Measurements from ENCODE around the gene PRM3.
A peak's percentile ranks its signal among the peaks of the same experiment; 100 is the strongest.

The PRM3 gene

DNA sequence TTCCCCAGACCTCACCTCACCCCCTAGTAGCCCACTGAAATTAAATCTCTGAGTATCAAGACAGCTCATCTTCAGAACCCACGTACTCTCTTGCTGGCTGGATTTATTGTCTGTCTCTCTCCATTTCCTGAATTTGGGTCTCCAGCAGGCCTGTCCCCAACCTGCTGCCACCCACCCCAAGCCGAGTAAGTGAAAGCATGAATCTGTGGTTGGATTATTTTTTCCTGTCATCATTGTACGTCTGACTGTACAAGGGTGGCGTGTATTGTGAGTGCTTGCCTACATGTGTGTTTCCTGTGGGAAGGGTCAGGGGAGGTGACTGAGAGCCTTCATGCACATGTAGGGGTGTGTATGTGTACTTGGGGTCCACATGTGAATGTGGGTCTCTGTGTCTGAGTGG is 9.7 kb downstream of the PRM3 start:
- no peak for DNase-seq (ENCODE audit: low read depth)
- no peak overlapping the region for H3K4me3 ChIP-seq (ENCODE audit: low read depth, low read length)
- TF ChIP-seq, protein P1, sequence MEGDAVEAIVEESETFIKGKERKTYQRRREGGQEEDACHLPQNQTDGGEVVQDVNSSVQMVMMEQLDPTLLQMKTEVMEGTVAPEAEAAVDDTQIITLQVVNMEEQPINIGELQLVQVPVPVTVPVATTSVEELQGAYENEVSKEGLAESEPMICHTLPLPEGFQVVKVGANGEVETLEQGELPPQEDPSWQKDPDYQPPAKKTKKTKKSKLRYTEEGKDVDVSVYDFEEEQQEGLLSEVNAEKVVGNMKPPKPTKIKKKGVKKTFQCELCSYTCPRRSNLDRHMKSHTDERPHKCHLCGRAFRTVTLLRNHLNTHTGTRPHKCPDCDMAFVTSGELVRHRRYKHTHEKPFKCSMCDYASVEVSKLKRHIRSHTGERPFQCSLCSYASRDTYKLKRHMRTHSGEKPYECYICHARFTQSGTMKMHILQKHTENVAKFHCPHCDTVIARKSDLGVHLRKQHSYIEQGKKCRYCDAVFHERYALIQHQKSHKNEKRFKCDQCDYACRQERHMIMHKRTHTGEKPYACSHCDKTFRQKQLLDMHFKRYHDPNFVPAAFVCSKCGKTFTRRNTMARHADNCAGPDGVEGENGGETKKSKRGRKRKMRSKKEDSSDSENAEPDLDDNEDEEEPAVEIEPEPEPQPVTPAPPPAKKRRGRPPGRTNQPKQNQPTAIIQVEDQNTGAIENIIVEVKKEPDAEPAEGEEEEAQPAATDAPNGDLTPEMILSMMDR (IDR thresholded peaks at IDR 0.05; ENCODE audit: control insufficient read depth, extremely low read depth, insufficient read depth), result no peak

DNA sequence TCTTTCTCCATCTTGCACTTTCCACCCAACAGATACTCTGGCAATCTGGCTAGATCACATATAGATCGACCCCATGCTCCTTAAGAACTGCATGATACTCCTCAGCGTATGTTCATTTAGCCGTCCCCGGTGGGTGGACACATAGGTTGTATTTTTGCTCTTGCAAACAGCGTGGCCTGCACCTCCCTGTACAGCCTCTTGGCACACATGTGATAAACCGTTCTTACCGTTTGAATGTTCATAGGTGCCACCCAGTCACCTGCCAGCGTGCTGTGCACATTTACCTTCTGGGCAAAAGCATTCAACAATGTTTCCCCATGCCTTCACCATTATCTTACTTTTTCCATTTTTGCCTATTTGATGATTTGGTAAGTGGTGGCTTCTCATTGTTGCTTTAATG is 10.5 kb downstream of the PRM3 start:
- TF ChIP-seq, protein P1 (IDR thresholded peaks at IDR 0.05; ENCODE audit: control insufficient read depth, extremely low read depth, insufficient read depth), result no peak
- no peak overlapping the region for H3K4me3 ChIP-seq (ENCODE audit: low read depth, low read length)
- DNase-seq (ENCODE audit: low read depth), result no peak

DNA sequence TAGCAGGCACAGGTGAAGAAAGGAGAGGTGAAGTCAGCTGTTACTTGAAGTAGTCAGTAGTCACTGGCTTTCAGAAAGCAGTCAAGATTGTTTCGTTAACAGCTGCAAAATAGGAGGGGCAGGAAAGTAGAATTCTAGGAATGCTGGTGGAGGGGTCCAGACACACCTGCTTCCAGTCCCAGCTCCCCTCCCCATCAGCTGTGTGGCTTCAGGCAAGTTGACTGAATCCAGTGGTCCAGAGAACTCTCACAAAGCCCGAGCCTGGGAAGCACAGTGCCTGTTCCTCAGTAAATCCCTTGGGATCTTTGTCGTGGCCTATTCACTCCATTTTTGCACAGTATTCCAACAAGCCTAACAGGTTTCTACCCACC is 12.8 kb downstream of the PRM3 start:
- no peak for DNase-seq (ENCODE audit: low read depth)
- H3K4me3 ChIP-seq (ENCODE audit: low read depth, low read length), result no peak overlapping the region
- TF ChIP-seq, protein P1 (IDR thresholded peaks at IDR 0.05; ENCODE audit: control insufficient read depth, extremely low read depth, insufficient read depth), result no peak

DNA sequence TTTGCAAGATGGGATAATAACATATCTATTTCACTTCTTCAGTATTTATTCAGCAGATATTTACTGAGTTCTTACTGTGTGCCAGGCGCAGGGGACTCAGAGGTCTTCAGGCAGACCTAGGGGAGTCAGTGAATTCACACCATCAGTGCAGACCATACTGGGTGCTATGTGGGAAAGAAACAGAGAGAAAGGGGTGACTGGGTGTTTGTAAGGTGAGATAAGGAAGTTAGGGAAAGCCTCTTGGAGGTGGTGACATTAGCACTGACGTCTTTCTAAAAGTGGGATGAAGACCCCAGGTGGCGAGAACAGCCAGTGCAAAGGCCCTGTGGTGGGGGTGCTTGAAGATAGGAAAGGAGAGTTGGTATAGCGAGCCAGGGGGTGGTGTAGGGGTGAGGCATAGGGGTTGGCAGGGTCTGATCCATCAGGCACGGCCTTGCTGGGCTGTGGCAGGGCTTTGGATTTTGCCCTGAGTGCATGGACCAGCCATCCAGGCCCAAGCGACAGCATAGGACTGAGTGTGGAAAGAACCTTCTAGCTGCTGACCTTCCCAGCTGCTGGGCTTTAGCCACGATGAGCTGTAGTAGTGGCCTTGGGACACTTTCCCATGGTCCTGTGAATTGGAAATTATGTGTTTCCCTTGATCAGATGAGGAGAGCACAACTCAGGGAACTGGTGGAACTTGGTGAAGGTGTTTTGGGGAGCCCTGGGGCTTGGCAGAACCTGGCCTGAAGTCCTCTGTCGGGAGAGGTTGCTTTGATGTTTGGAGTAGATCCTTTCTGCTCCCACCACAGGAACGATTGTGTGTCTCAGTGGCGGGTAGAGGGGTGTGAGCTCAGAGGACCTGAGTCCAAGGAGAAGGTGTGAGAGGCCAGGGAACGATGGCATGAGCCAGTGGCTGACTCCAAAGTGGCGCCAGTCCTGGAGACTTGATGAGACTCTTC is 13.5 kb downstream of the PRM3 start:
- no peak for DNase-seq (ENCODE audit: low read depth)
- TF ChIP-seq, protein P1 (IDR thresholded peaks at IDR 0.05; ENCODE audit: control insufficient read depth, extremely low read depth, insufficient read depth), result no peak
- H3K4me3 ChIP-seq (ENCODE audit: low read depth, low read length), result no peak overlapping the region

DNA sequence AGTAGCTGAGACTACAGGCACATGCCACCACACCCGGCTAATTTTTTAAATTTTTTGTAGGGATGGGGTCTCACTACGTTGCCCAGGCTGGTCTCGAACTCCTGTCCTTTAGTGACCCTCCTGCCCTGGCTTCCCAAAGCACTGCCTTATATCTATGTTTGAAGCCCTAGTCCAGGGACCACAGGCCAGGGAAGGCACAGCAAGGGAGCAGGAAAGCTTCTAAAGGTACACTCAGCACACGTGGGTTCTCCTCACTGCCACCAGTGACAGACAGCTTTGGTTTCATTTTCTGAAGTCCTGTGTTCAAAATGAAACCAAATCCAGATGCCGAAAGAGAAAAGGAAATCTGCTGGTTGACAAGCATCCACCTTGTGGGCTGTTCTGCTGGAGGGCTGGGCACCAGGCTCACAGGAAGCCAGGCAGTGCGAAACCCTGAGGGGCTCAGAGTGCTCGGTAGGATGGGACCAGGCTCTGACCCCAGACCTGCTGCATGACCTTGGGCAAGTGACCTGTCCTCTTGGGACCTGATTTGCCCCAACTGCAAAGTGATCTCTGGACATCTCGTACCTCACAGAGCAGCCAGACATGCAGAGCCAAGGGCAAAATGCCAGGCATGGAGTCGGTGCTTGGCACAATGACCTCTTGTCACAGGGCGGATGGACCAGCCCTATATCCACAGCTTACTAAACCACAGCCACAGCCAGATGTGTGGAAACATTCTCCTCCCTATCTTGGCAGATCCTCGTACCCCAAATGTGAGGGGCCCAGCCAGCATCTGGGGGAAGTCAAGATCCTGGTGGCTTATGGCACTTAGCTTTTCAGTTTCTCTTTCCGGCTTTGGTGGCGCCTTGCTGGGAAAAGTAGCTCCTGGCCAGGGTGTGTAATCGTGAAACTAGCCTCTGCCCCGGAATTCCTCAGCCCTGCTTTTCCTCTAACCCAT is 14.6 kb downstream of the PRM3 start:
- no peak overlapping the region for H3K4me3 ChIP-seq (ENCODE audit: low read depth, low read length)
- DNase-seq (ENCODE audit: low read depth), result peak; percentile 10
- TF ChIP-seq, protein P1 (IDR thresholded peaks at IDR 0.05; ENCODE audit: control insufficient read depth, extremely low read depth, insufficient read depth), result no peak

DNA sequence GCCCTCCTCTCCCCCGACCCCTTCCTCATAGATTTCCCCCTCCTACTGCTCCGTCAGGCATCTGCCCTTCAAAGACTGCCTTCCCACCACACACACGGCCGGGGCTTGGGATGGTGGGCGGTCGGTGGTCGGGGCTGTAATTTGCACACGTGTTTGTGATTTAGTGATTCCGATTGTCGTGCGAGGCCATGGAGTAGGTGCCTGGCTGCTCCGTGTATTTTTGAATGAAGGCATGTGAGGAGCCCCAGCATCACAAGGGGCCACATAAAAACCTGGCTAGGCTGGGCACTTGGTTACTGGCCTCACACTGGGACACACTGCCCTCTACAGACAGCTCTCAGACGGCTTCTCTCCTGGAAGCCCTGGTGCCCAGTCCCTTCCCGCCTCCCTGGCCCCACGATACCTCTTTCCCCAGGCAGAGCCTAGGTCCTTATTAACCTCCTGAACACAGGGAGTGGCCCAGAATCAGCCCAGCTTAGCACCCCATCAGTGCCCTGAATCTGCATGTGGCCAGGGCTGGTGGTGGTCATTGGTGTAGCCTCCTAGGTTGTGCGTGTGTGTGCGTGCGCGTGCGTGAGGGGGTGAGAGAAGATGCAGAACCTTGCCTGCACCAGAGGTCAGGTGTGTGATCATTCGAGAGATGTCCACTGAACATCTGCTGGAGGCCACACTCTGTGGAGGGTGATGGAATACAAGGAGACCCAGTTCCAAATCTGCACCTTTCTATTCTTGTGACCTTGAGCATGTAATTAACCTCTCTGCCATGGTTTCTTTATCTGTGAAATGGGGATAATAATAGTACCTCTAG is 16.1 kb downstream of the PRM3 start:
- peak; percentile 44 for DNase-seq (ENCODE audit: low read depth)
- H3K4me3 ChIP-seq (ENCODE audit: low read depth, low read length), result peak overlapping the region; percentile 77
- TF ChIP-seq, protein P1 (IDR thresholded peaks at IDR 0.05; ENCODE audit: control insufficient read depth, extremely low read depth, insufficient read depth), result peak; percentile 81

Data from LNCaP clone FGC (cell line).